ENCODE measurements around the gene SKAP2.

The SKAP2 gene

DNA sequence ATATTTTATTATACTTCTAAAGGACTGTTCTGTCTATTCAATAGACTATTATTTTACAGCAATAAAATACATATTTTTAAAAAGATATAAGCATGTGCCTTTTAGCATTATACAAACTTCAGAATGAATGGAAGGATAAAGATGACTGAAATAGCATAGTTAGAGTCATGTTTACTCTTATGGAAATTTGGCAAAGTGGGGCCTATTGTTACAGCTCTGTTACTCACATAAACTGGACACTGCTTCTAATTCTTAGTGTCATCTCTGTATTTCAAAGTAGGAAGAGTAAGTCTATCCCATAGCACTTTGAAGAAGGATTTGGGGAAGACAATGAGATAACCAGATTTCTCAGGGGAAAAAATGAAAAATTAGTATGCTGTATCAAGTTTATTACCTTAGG, 168.2 kb downstream of the SKAP2 start:
- no peak for DNase-seq (ENCODE audit: low read depth in 3 of 3)

DNA sequence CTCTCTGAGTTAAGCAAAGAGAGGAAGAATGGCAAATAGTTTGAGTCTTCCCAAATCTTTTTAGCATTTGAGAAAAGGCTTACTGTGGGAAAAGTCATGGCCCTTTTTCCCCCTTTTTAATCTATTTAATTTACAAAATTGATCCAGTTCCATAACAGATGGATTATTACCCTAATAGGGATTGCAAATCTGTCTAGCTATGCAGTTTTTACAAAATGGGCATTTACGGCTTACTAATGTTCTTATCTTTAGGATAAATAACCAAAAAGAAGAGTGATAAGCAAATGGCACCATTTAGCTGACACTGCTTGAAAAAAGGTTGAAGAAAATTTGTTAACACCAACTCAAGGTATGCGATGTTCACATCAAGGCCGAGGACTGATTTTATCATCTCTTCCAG, 169.7 kb downstream of the SKAP2 start:
- no peak for DNase-seq (ENCODE audit: low read depth in 3 of 3)

DNA sequence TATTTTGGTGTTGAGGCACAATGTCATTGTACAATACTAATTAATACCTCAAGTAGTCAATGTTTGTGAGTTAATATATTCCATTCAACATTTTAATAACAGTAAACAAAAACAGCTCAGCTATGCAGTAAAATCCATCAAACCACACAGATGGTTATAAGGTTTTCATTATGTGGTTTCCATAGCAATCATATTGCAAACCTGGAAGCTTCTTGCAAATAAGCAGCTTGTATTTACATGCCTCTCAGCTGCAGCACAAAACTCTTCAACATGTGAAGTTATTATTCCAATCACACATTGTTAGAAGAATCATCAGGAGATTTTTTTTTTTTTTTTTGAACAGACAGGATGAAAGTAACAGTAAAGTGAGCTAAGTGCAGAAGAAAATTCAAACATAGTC, 170.2 kb downstream of the SKAP2 start:
- no peak for DNase-seq (ENCODE audit: low read depth in 3 of 3)

DNA sequence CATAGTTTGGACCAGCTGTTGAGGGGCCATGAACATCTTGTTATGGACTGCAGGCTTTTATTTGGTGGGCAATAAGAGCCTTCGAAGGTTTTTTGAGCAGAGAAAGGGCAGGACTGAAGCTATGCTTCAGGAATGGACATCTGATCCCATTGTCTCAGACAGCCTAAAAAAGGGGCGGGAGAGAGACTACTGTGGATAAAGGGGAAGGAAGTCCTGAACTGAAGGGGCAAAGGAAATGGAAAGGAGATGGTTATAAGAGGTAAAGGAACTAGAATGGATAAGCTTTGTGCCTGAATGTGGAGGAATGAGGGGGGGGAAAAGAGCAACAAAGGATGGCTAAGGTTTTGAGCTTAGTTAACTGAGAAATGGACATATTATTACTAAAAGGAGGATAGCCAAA, 172.5 kb downstream of the SKAP2 start:
- DNase-seq (ENCODE audit: low read depth in 3 of 3) = no peak

DNA sequence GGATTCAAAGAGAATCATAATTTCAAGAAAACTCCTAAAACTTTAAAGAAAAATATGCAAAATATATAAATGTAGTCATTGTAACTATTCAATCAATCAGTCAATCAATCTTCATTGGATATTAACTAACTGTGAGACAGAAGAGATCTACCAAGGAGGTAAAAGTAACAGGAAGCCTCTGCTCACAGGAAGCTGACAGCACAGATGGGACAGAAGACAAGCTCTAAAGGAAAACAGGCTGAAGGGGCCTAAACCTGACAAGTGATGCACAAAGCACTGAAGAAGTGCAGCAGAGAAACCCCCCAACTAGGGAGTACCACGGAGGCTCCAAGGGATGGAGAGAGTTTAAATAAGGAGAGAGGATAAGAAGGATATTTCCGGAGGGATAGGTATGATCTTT, 173.0 kb downstream of the SKAP2 start:
- DNase-seq (ENCODE audit: low read depth in 3 of 3) = no peak

DNA sequence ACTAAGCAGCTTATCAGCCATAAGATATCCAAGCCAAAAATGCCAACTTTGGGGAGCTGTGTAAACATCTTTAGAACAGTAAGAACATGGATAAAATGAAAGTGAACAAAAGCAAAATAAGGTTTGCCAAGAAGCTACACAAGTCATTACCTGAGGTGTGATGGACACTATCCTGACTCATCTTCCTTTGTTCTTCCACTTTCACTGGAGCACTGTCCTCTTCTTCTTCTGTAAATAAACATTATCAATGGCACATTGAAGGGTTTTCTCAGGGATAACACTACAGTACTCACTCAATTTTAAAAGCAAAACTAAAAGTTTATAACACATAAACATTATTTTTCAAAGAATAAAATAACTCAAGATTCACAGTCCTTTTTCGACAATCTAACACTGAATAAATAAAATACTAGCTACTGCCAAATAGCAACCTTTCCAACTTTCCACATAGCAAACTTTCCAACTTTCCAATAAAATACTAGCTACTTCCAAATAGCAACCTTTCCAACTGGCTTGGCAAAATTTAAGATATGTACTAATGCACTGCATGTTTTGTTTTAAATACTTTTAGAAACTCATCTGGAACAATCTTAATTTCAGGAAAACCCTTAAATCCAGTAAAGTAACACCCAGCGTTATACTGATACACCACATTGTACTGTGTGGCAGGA, 174.1 kb downstream of the SKAP2 start:
- DNase-seq (ENCODE audit: low read depth in 3 of 3) = no peak

DNA sequence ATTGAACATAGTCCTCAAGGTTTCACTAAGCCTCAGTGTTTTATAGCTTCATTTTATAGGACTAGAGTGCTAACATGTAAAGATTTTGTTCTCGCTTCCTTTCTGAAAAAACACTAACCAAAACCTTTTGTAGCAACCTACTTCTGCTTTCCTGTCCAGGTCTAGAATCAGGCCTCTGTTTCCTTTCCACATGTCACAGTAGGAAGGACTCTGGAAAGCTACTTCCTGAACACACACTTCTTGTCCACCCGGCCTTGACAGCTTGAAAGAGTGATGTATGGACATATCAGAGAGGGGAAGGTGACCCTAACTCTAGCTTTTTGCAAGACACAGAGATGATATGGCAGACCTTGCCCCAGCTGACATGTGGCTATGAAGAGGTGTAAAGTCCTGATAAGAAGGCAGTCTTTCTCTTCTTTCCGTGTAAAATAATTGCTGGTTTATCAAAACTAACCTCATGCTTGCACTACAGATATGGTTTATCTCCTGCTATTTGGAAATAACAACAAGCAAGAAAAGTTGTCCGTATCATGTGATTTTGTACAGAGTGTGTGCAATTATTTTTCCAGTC, 175.4 kb downstream of the SKAP2 start:
- no peak for DNase-seq (ENCODE audit: low read depth in 3 of 3)

DNA sequence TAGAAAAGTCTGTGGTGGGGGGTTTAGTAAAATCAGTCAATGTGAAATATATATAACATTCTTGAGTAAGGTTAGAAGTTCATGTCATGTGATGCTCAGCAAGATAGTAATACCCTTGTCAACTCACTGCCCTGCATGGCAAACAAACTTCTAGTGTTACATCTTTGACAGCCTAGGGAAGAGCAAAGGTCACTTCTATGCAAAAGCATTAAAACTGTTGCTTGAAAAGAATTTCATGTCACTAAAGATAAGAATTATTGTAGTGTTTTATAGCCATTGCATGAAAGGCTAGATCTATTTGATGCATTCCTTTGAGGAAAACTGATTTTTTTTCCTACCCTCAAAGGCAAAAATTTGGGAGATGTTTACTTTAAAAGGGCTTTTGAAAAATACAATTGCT, 176.0 kb downstream of the SKAP2 start:
- no peak for DNase-seq (ENCODE audit: low read depth in 3 of 3)

DNA sequence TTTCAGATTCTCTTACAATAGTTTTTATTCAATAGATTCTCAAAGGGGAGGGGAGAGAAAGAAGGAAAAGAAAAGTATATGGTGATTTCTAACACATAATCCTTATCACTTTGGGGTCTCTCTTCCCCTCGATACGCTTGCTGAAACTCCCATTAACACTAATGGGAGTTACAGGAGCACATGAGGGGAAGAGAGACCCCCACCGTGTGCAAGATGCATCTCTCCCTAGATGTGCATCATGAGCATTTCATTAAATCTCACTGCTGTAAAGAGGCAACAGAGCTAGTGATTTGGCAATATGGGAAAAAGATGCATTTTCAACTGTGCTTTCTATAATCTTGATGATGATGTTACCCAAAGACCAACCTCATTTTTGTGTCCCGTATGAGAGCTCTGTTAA, 177.4 kb downstream of the SKAP2 start:
- no peak for DNase-seq (ENCODE audit: low read depth in 3 of 3)

DNA sequence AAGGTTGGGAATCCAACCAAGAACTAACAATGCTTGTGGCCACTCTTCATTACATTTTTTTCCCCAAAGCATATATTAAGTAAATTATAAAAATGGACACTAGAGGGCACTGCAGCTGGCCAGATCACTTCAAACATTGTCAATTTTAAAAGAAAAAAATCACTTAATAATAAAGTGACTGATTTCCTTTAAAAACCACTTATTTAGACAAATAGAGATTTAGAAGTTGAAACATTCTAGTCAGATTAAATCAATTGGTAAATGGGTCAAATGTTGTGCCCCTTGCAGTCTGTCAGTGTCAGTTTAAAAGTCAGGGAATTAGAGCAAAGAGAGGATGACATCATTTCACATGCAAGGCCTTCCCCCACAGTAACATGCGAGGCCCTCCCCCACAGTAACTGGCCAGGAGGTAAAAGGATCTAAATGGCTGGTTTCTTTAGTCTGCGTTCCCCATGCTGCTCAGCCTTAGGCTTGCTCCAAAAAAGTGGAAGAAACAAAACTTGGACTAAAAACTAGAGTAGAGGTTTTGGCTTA, 177.9 kb downstream of the SKAP2 start:
- no peak for DNase-seq (ENCODE audit: low read depth in 3 of 3)

DNA sequence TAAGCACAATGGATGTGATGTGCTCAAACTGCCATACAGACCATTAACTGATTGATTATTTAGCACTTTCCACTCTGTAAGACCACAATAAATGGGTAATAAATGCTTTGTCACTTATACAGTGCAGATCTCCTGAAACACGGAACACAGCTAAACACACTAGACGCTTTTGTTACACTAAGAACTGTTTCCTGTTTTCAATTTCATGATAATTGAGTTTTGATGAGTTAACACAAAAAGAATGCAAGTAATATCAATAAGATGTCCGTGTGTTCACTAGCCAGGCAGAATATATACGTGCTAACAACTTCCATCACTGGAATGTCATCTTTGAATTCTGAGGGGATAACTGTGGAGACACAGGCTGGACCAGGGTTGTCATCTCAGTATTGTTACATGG, 178.8 kb downstream of the SKAP2 start:
- DNase-seq (ENCODE audit: low read depth in 3 of 3) = no peak

DNA sequence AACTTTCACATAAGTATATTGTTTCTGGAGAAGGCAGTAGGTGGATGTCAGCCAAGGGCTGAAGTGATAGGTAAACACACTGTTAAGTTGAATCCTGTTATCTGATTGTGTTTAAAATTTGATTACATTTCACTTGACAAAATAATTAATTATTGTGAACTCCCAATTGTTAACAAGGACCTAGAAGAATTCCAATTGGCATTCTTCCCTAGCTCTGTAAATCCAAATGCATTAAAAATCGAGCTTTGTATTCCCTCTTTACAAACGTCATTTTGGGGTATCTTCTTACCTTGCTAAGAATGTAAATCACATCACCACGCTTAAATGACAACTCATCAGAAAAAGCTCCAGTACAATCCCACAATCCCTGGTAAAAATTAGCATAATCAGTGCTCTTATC, 179.9 kb downstream of the SKAP2 start:
- no peak for DNase-seq (ENCODE audit: low read depth in 3 of 3)

DNA sequence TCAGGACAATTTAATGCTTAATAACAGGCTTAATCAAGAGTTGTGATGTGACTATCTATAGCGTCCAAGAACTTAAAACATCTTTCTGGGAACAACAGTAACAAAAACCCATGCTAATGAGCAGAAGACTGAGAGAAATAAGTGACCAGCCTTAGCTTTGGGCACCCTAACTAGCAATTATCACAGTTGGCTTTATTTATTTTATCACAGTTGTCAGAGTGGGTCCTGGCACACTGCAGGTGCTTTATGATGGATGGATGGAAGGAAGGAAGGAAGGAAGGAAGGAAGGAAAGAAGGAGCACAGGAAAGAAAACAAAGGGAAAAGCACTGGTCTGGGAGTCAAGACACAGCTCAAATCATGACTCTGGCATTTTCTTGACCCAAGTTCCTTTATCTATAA, 181.1 kb downstream of the SKAP2 start:
- no peak for DNase-seq (ENCODE audit: low read depth in 3 of 3)

DNA sequence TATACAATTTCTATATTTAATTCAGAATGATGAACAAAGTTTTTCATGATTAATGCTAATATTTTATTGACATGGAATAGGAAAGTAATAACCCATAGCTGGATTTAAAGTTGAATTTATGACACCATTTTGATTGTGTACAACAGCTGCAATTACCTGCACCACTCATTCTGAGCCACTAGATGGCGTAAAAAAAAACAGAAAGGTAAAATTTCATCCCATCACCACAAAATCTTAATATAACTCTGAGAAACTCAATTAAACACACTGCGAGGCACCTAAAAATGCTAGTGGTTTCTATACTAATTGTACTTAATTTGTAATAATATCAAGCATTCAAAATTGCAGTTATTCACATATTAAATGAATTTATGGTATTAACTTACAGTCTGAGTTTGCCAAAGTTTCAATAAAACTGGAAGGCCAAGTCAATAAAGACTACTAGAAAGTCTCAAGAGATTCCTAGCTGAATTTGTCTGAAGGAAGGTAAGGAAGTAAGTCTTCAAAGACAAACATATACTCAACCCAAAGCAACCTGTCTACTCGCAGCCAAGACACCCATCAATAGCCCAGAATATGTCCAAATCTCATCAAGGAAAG, 182.5 kb downstream of the SKAP2 start:
- no peak for DNase-seq (ENCODE audit: low read depth in 3 of 3)

DNA sequence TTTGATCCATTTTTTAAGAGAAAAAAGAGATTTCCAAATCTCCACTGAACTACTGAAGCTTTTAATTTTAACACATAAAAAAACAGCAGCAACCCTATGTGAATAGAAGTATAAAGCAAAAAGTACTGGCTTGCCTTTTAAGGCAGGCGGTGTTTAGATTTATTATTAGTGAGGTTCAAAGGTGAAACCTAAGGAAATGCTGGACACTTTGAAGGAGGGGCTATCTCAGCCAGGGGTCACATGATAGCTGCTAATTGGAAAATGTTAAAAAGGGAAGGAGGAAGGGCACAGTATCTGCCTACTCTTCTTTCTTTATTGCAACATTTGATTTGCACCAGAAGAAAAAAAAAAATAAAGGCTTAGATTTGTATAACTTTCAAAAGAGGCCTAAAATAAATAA, 183.8 kb downstream of the SKAP2 start:
- DNase-seq (ENCODE audit: low read depth in 3 of 3) = no peak

DNA sequence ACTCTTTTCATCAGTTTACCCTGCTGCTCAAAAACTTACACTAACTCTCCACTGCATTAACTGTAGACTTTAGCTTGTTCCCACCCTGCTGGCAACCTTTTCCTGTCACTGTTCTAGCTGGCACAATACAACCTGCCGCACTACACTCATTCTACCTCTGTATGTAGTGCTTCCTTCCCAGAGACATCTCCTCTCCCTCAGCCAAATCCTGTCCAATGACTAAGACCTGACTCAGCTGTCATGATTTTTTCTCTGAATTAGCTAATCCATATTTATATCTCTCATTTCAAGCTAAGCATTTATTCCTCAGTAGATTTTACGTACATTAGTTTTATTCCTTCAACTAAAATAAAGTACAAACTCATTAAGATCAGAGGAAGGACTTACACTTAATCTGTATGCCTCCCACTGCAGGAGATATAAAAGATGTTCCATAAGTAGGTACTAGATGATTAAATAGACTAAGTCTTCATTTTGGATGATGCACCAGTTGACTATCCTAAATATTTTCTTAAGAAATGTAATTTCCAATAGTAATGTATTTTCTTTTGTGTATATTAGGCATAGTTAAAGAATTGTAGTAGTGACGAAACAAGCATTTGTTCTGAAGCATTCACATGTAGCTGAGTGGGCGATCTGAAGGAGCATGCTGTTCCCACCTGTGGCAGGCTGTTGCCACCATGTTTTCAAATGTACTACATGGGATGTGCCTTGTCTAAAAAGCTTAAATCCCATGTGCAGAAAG, 189.1 kb downstream of the SKAP2 start:
- no peak for DNase-seq (ENCODE audit: low read depth in 3 of 3)

DNA sequence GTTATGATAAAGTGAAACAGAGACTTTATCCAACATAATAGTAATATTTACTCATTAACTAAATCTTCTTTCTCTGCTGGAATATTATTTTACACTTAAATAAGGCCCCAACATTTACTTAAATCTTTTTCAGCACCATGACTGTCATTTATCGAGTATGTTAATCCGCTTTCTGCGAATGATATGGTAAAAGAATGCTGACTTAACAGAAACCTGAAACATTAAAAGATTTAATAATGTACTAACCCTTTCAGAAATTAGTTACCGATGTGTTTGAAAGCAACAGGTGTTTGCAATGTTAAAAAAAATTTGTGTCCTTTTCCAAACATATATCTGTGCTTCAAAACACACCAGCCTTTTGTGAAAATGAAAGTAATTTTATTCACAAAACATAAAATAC, 190.5 kb downstream of the SKAP2 start:
- no peak for DNase-seq (ENCODE audit: low read depth in 3 of 3)

DNA sequence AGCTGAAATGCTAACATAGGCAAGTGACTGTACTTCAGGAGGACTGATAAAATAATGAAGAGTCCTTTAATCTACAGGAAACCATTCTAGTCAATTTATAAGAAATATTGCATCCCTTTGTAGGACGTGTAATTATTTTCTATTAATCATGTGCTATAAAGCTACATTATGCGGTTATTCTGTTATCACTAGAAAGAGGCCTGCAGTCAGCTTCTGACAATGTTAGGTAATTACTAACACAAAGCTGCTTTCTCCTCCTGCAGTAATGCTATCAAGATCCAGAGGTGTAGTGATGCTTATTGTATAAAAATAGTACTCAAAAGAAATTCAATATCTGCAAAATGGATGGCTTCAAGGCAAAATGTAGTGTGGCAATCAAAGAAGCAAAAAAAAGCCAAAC, 191.1 kb downstream of the SKAP2 start:
- no peak for DNase-seq (ENCODE audit: low read depth in 3 of 3)

DNA sequence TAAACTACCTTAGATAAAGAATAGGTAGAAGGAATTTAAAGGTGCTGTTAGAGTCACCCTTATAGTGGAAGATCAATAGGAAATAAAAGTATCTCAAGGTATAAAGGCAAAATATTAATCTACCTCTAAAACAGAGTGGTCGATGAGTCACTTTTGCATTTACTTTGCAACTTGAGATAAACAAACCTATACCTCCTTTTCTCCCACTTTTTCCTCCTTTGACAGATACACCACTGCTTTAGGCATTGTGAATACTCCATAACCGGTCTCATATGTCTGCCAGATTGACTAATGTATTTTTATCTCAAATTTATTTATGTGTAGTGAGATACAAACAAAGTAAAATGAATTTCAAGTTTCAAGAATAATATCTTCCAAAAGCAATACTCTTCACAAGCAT, 193.5 kb downstream of the SKAP2 start:
- no peak for DNase-seq (ENCODE audit: low read depth in 3 of 3)

DNA sequence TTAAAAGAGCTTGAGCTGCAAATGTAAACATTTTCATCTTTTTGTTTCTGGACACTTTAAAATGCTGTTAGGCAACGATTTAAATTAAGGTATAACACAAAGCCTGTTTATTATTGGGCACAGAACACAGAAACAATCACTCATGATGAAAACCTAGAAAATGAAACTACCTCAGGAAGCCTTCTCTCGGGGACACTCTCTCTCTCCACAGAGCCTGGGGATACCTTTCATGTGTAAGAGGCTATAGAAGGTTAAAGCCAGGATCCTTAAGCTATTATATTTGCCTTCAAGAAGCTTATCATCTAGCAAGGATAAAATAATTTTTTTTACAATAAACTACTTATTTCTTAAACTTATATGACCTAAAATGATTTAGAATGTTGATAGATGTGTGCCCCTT, 194.1 kb downstream of the SKAP2 start:
- DNase-seq (ENCODE audit: low read depth in 3 of 3) = no peak

DNA sequence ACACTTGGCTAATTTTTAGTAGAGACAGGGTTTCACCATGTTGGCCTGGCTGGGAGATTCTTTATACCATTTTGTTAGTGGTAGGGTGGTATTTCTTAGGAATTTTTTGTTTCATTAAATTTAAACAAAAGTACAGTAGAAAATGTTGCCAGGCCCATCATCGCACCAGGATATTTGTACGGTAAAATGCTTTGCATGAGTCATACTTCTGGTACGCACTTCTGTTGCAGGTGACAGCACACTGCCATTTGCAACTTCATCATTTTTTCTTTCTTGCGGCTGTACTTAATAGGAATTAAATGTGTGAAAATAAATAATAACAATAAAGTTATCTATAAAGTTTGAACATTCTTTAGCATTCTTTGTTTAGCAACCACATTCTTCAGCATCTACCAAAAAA, 195.6 kb downstream of the SKAP2 start:
- DNase-seq (ENCODE audit: low read depth in 3 of 3) = no peak

DNA sequence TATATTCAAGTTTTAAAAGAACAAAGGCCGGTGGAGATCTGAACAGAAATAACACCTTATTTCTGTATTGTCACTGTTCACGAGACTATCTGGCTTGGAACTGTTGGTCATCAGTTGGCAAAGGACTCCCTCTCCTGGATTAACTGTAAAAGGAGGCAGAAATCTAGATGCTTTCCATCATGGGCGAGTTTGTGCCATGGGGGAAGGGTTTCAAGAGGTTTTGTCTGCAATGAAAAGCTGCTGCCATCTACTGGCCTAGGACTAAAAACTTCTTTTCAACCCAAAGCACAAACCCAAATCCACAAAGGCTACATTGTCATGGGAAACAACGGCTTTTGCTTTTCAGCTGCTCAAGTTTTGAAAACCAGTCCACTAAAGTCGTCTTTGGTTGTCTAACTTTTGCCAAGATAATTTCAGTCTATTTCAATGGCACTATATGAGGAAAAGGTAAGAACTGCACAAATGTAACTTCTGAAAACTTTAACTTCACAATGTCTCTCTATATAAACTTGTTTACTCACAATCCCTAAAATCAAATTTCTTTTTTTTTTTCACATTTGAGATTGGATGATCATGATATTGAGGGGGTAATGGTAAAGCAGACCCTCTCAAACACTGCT, 196.8 kb downstream of the SKAP2 start:
- DNase-seq (ENCODE audit: low read depth in 3 of 3) = peak; percentile 17 to 40 (median 25)

Measured in stimulated activated CD4-positive, alpha-beta T cell treated with anti-CD3 and anti-CD28 coated beads, TNF-alpha, amount 100 ng/mL, for 48 hours (primary cell).